PC-3 (cell line): ENCODE results near the gene PREP. TPM values are rescaled to one million over a fixed set of nuclear protein-coding genes. Genes with fewer than 3 reads are reported as not detected.
"Not testable (repeated sequence)": the region's sequence is repeated elsewhere in the genome, so short reads cannot be mapped to it uniquely, and the experiment has no call there.

Experiments used
- ATAC-seq: fragments of 200-7000 bp; cut with Tn5 transposase; 2 replicates; pipeline ENCODE4 v1.9.1; 2020; ENCODE audit warnings: mild to moderate bottlenecking, moderate library complexity
- BruUV-seq: library from RNA; stranded (reverse); fragments of 400-500 nt; replicated peaks from 2 replicates; lab custom pipeline; 2021; lab: Mats Ljungman, UMichigan
- CTCF ChIA-PET: fragments of 300-600 bp; sonication (Branson Sonifier 250); formaldehyde crosslinking; loops from one replicate; lab custom pipeline; 2022; ENCODE audit warnings: antibody characterized with exemption; lab: Charles Lee
- POLR2A ChIA-PET: fragments of 300-600 bp; sonication (Branson Sonifier 250); formaldehyde crosslinking; loops from one replicate; lab custom pipeline; 2022; ENCODE audit warnings: antibody characterized with exemption; ENCODE audit not compliant: unreplicated experiment; lab: Charles Lee
- DNase-seq: peaks from one replicate; pipeline ENCODE4 v3.0.0-alpha.2; 2015
- H2AFZ ChIP-seq: fragments of 300-600 bp; sonication (generic); 2 replicates; pipeline ENCODE4 v1.6.0; 2016; ENCODE audit warnings: antibody characterized with exemption, low read length
- H3F3A ChIP-seq: fragments of 300-600 bp; sonication (generic); one replicate; pipeline ENCODE4 v1.6.0; 2017; ENCODE audit warnings: antibody characterized with exemption, low read length, control low read depth, mild to moderate bottlenecking; ENCODE audit not compliant: unreplicated experiment
- H3K27ac ChIP-seq: fragments of 300-600 bp; sonication (generic); 2 replicates; pipeline ENCODE4 v1.5.1; 2016; ENCODE audit warnings: mild to moderate bottlenecking, low read length
- H3K27me3 ChIP-seq: fragments of 300-600 bp; sonication (generic); 2 replicates; pipeline ENCODE4 v1.6.1; 2016; ENCODE audit warnings: low read length, mixed read lengths
- H3K36me3 ChIP-seq: fragments of 300-600 bp; sonication (generic); 2 replicates; pipeline ENCODE4 v1.6.1; 2016; ENCODE audit warnings: low read depth, mixed run types, low read length, mixed read lengths
- H3K4me1 ChIP-seq: fragments of 300-600 bp; sonication (generic); 2 replicates; pipeline ENCODE4 v1.5.1; 2016; ENCODE audit warnings: low read length; ENCODE audit not compliant: insufficient read depth
- H3K4me2 ChIP-seq: fragments of 300-600 bp; sonication (generic); 2 replicates; pipeline ENCODE4 v1.6.0; 2016; ENCODE audit warnings: low read length
- H3K4me3 ChIP-seq: fragments of 300-600 bp; sonication (generic); 2 replicates; pipeline ENCODE4 v1.5.1; 2016; ENCODE audit warnings: mild to moderate bottlenecking, low read length, mixed read lengths
- H3K79me2 ChIP-seq: fragments of 300-600 bp; sonication (generic); 2 replicates; pipeline ENCODE4 v1.6.1; 2017; ENCODE audit warnings: low read length, mixed read lengths
- H3K9ac ChIP-seq: fragments of 300-600 bp; sonication (generic); 2 replicates; pipeline ENCODE4 v1.6.0; 2016; ENCODE audit warnings: mild to moderate bottlenecking, low read length
- H3K9me2 ChIP-seq: fragments of 300-600 bp; sonication (generic); replicated peaks from 2 replicates; pipeline ENCODE4 v1.6.1; 2016; ENCODE audit warnings: mixed run types, low read length, mixed read lengths
- H3K9me3 ChIP-seq: fragments of 300-600 bp; sonication (generic); 2 replicates; pipeline ENCODE4 v1.6.1; 2016; ENCODE audit warnings: low read length, mixed read lengths
- H4K20me1 ChIP-seq: fragments of 300-600 bp; sonication (generic); 2 replicates; pipeline ENCODE4 v1.6.1; 2016; ENCODE audit warnings: low read length, mixed read lengths
- EZH2 ChIP-seq: fragments of 300-600 bp; sonication (generic); IDR thresholded peaks from one replicate; pipeline ENCODE4 v1.6.1; 2017; ENCODE audit warnings: antibody characterized with exemption, mild to moderate bottlenecking, low read length; ENCODE audit not compliant: unreplicated experiment
- EZH2phosphoT487 ChIP-seq: fragments of 300-600 bp; sonication (generic); IDR thresholded peaks from 2 replicates; pipeline ENCODE4 v1.6.1; 2018; ENCODE audit warnings: mild to moderate bottlenecking, antibody characterized with exemption, low read length, borderline replicate concordance
- intact Hi-C: fragments of 100-400 bp; cut with micrococcal nuclease; formaldehyde crosslinking; loops from 2 replicates; pipeline ENCODE4 v1.9.0; 2023
- total RNA-seq: library from RNA; depleted of rRNA; stranded (reverse); fragments of >200 nt; gene quantifications from 2 replicates; pipeline ENCODE4 v1.2.3, GENCODE V29; 2014
- TF ChIP-seq, protein P1 (sequence below): fragments of 300-600 bp; sonication (generic); conservative IDR thresholded peaks from 2 replicates; pipeline ENCODE4 v1.5.1; 2017; ENCODE audit warnings: antibody characterized with exemption, low read depth, mild to moderate bottlenecking, low read length

Gene PREP
- total RNA-seq, 1 experiment from 2014 or later = 16.9 TPM

DNA sequence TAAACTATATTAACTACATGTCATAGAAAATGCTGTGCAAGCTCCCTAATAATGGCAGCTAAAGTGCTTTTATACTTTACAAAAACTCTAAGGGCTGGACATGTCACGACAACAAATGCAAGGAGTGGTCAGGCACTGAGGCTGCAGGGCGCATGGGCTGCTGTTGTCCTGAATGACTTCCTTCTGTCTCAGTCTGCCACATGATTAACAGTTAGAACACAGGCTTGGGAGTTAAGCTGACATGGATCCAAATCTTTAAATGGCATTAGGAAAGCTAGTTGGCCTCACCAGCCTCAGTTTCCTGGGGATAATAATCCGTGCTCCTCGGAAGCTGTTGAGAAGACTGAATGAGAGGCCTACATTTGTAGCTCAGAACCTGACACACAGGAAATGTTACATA is 57.4 kb downstream of the PREP start:
- Histone ChIP-seq H3K27me3 (no peaks in the 10 kb centered on the region), H3K4me1 (no peaks in the 10 kb centered on the region), H4K20me1 (no peaks in the 10 kb centered on the region), H2AFZ (no peak overlapping the region), H3K9me3 (no peaks in the 10 kb centered on the region), H3K4me2 (no peak overlapping the region), H3K9me2 (no peaks in the 10 kb centered on the region), H3K79me2 (no peaks in the 10 kb centered on the region), H3K4me3 (no peak overlapping the region), H3F3A (no peaks in the 10 kb centered on the region), H3K9ac (no peak overlapping the region), H3K36me3 (0 out of 2 replicates have a peak, but pooled peaks cover 5% of the 10 kb centered on the region), H3K27ac (no peak overlapping the region)
- ChIA-PET CTCF (no interaction called here), POLR2A (no interaction called here)
- intact Hi-C loops = no loop called here
- no peak for ATAC-seq
- no TSS peak for BruUV-seq
- no peak for DNase-seq
- TF ChIP-seq, protein P1, sequence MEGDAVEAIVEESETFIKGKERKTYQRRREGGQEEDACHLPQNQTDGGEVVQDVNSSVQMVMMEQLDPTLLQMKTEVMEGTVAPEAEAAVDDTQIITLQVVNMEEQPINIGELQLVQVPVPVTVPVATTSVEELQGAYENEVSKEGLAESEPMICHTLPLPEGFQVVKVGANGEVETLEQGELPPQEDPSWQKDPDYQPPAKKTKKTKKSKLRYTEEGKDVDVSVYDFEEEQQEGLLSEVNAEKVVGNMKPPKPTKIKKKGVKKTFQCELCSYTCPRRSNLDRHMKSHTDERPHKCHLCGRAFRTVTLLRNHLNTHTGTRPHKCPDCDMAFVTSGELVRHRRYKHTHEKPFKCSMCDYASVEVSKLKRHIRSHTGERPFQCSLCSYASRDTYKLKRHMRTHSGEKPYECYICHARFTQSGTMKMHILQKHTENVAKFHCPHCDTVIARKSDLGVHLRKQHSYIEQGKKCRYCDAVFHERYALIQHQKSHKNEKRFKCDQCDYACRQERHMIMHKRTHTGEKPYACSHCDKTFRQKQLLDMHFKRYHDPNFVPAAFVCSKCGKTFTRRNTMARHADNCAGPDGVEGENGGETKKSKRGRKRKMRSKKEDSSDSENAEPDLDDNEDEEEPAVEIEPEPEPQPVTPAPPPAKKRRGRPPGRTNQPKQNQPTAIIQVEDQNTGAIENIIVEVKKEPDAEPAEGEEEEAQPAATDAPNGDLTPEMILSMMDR = no peak
- no peak for TF ChIP-seq EZH2phosphoT487
- TF ChIP-seq EZH2 = no peak

DNA sequence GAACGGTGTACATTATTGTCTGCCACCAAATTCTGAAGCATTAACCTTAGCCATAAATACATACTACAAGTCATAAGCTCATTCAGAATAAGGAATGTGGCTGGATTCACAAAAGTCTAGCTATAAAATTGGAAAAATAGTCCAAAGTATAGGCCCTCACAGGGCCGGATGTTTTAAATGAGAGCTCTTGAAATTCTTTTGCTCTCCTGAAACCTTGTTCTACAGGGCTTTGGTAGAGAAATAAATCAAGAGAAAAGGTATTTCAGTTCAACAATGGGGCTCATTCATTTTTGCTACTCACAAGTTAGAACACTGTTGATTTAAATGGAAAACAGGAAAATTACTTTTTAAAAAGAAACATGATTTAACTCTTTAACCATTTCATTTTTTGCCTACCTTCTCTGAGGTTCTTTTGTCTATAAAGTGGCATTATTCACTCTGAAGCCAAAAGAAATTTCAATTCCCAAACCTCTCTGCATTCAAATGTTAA is 58.0 kb downstream of the PREP start:
- ChIA-PET POLR2A (no interaction called here), CTCF (no interaction called here)
- H3K9ac ChIP-seq = no peak overlapping the region
- H3K27me3 ChIP-seq = no peaks in the 10 kb centered on the region
- no peaks in the 10 kb centered on the region for H3K79me2 ChIP-seq
- H3K4me3 ChIP-seq = no peak overlapping the region
- no peaks in the 10 kb centered on the region for H3K36me3 ChIP-seq
- no peaks in the 10 kb centered on the region for H3K4me1 ChIP-seq
- intact Hi-C loops = no loop called here
- DNase-seq (no peak), ATAC-seq (no peak)
- no peak overlapping the region for H3K4me2 ChIP-seq
- no peaks in the 10 kb centered on the region for H3F3A ChIP-seq
- no TSS peak for BruUV-seq
- TF ChIP-seq, protein P1 = no peak
- no peak for TF ChIP-seq EZH2phosphoT487
- H3K27ac ChIP-seq = no peak overlapping the region
- no peaks in the 10 kb centered on the region for H3K9me2 ChIP-seq
- no peaks in the 10 kb centered on the region for H4K20me1 ChIP-seq
- no peaks in the 10 kb centered on the region for H3K9me3 ChIP-seq
- H2AFZ ChIP-seq = no peak overlapping the region

DNA sequence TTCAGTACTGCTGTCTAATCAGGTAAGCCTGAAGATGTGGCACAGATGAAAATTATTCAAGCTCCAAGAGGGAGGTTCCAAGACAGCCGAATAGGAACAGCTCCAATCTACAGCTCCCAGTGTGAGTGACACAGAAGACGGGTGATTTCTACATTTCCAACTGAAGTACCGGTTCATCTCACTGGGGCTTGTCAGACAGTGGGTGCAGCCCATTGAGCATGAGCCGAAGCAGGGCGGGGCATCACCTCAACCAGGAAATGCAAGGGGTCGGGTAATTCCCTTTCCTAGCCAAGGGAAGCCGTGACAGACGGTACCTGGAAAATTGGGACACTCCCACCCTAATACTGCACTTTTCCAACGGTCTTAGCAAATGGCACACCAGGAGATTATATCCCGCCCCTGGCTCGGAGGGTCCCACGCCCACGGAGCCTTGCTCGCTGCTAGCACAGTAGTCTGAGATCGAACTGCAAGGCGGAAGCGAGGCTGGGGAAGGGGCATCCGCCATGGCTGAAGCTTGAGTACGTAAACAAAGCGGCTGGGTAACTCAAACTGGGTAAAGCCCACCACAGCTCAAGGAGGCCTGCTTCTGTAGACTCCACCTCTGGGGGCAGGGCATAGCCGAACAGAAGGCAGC is 64.4 kb downstream of the PREP start:
- DNase-seq, H3K9ac ChIP-seq, intact Hi-C loops, H4K20me1 ChIP-seq, H3K27me3 ChIP-seq, ATAC-seq, H2AFZ ChIP-seq, H3K9me2 ChIP-seq, H3K36me3 ChIP-seq, BruUV-seq, H3K79me2 ChIP-seq, H3K27ac ChIP-seq, H3K9me3 ChIP-seq, POLR2A ChIA-PET, H3K4me1 ChIP-seq, CTCF ChIA-PET, H3K4me3 ChIP-seq, H3F3A ChIP-seq, H3K4me2 ChIP-seq: not testable (repeated sequence)
